Endothelial cell of umbilical vein (primary cell): Measurements from ENCODE around the gene SOX9. TPM values are rescaled to one million over a fixed set of nuclear protein-coding genes. Genes with fewer than 3 reads are reported as not detected.

Experiments
- BruUV-seq: library from RNA; stranded (reverse); fragments of 400-500 nt; replicated peaks from 2 replicates; lab custom pipeline; 2021; lab: Mats Ljungman, UMichigan
- CTCF ChIA-PET: fragments of 300-600, 350-600 bp; sonication (Branson Sonifier 250); formaldehyde crosslinking; loops from one replicate; lab custom pipeline; 2021; ENCODE audit warnings: antibody characterized with exemption, inconsistent platforms; lab: Charles Lee
- POLR2A ChIA-PET: fragments of 300-600, 350-600 bp; sonication (Branson Sonifier 250); formaldehyde crosslinking; loops from one replicate; lab custom pipeline; 2021; ENCODE audit warnings: antibody characterized with exemption, inconsistent platforms; lab: Charles Lee
- DNase-seq: peaks from one replicate; pipeline ENCODE4 v3.0.0-alpha.2; 2011; ENCODE audit warnings: low read depth, low spot score
- FAIRE-seq: peaks from 2 replicates; lab custom pipeline; 2011; peaks lifted over from hg19 to GRCh38; lab: Jason Lieb, UNC
- H2AFZ ChIP-seq: 2 replicates; pipeline ENCODE4 v1.6.0; 2012; ENCODE audit warnings: low read depth, low read length, control low read depth, inconsistent platforms
- H3K27ac ChIP-seq: 2 replicates; pipeline ENCODE4 v1.5.1; 2011; ENCODE audit warnings: low read depth, mild to moderate bottlenecking, control low read depth, low read length, moderate library complexity; ENCODE audit not compliant: insufficient read depth
- H3K27me3 ChIP-seq, 2 experiments: 2 replicates each; pipeline versions ENCODE4 v1.6.0 to v1.6.1; 2011; ENCODE audit warnings: low read length in 2 of 2, mixed read lengths in 1 of 2; ENCODE audit not compliant: control insufficient read depth in 2 of 2, insufficient read depth in 2 of 2
- H3K36me3 ChIP-seq, 2 experiments: 2 replicates in 1 of 2; 3 replicates in 1 of 2; pipeline ENCODE4 v1.5.1; 2011; ENCODE audit warnings: low read length in 2 of 2, mild to moderate bottlenecking in 1 of 2, moderate library complexity in 1 of 2; ENCODE audit not compliant: control insufficient read depth in 2 of 2, insufficient read depth in 2 of 2; ENCODE audit errors: extremely low read depth in 1 of 2
- H3K4me1 ChIP-seq: 3 replicates; pipeline ENCODE4 v1.5.1; 2011; ENCODE audit warnings: mild to moderate bottlenecking, low read length; ENCODE audit not compliant: control insufficient read depth, insufficient read depth; ENCODE audit errors: extremely low read depth
- H3K4me2 ChIP-seq: 2 replicates; pipeline ENCODE4 v1.6.1; 2011; ENCODE audit warnings: low read length, control low read depth, mixed read lengths; ENCODE audit not compliant: insufficient read depth
- H3K4me3 ChIP-seq, 3 experiments: fragments of 200-600 bp in 1 of 3; sonication (generic), shearing (Covaris generic) in 1 of 3; replicated peaks in 1 of 3; 2 replicates each; pipeline ENCODE4 v1.5.1; 2011 to 2016; ENCODE audit warnings: control low read depth in 3 of 3, low read length in 3 of 3, mild to moderate bottlenecking in 2 of 3, inconsistent platforms in 1 of 3, low read depth in 1 of 3, moderate library complexity in 1 of 3; ENCODE audit not compliant: insufficient read depth in 1 of 3
- H3K79me2 ChIP-seq: 2 replicates; pipeline ENCODE4 v1.6.0; 2012; ENCODE audit warnings: low read length, inconsistent platforms; ENCODE audit not compliant: control insufficient read depth, insufficient read depth
- H3K9ac ChIP-seq: replicated peaks from 2 replicates; pipeline ENCODE3; 2011; ENCODE audit warnings: low read length, control low read depth; ENCODE audit not compliant: insufficient read depth; ENCODE audit errors: extremely low read depth
- H3K9me1 ChIP-seq: replicated peaks from 3 replicates; pipeline ENCODE4 v1.6.0; 2011; ENCODE audit warnings: mild to moderate bottlenecking, low read length; ENCODE audit not compliant: control insufficient read depth, insufficient read depth; ENCODE audit errors: extremely low read depth
- H3K9me3 ChIP-seq: replicated peaks from 2 replicates; pipeline ENCODE4 v1.5.1; 2012; ENCODE audit warnings: low read length, inconsistent platforms; ENCODE audit not compliant: control insufficient read depth, insufficient read depth
- H4K20me1 ChIP-seq: replicated peaks from 2 replicates; pipeline ENCODE3; 2011; ENCODE audit warnings: mild to moderate bottlenecking, low read length; ENCODE audit not compliant: control insufficient read depth, insufficient read depth; ENCODE audit errors: extremely low read depth
- CTCF ChIP-seq, 2 donors: IDR thresholded peaks; 1 replicate in 1 of 2; 2 replicates in 1 of 2; pipeline ENCODE4 v1.5.1; 2011; ENCODE audit warnings: low read length in 2 of 2, mild to moderate bottlenecking in 2 of 2, moderate library complexity in 2 of 2, control low read depth in 1 of 2, inconsistent platforms in 1 of 2, low read depth in 1 of 2; ENCODE audit not compliant: insufficient read depth in 1 of 2; ENCODE audit errors: extremely low read depth in 1 of 2
- GATA2 ChIP-seq: IDR thresholded peaks from 2 replicates; pipeline ENCODE4 v1.7.0; 2011; ENCODE audit warnings: low read depth, mild to moderate bottlenecking, moderate library complexity, mixed read lengths, low read length; ENCODE audit not compliant: insufficient read length, insufficient read depth
- MYC ChIP-seq: IDR thresholded peaks from one replicate; pipeline ENCODE4 v1.6.1; 2011; ENCODE audit warnings: mild to moderate bottlenecking, low read depth, low read length
- dilution Hi-C: fragments of 300-500 bp; cut with MboI; formaldehyde crosslinking; loops from one replicate; pipeline ENCODE4 v1.15.0; 2019; ENCODE audit warnings: low sequenced_read_pairs; ENCODE audit not compliant: extremely low pct_ligation_motif_present
- intact Hi-C: fragments of 100-400 bp; cut with micrococcal nuclease; formaldehyde crosslinking; loops from one replicate; pipeline ENCODE4 v1.10.0; 2022
- polyA plus RNA-seq, 4 experiments: library from polyadenylated mRNA; depleted of rRNA in 3 of 4; stranded (reverse) in 3 of 4; unstranded in 1 of 4; fragments of >200 nt; gene quantifications; 2 replicates each; pipeline versions ENCODE4 v1.2.1 to v1.2.3, GENCODE V29; 2011 to 2012; ENCODE audit warnings: missing spikeins in 1 of 4
- total RNA-seq: library from RNA; stranded (reverse); gene quantifications from 2 replicates; pipeline ENCODE4 v1.2.3, GENCODE V29; 2021

Gene SOX9
- total and polyA plus RNA-seq, 2 donors (not counting 3 experiments of a cell fraction or from before 2014, with no cell fraction given): not detected

- H3K4me1 ChIP-seq: no peaks in the 10 kb centered on the region
- no peaks in the 10 kb centered on the region for H3K27me3 ChIP-seq
- H3K9me1 ChIP-seq: no peaks in the 10 kb centered on the region
- TF ChIP-seq GATA2: no peak
- TF ChIP-seq MYC: no peak
- H4K20me1 ChIP-seq: no peaks in the 10 kb centered on the region
- DNase-seq (no peak), FAIRE-seq (no peak)
- intact Hi-C loops (no loop called here), dilution Hi-C loops (no loop called here)
- no peaks in the 10 kb centered on the region for H3K36me3 ChIP-seq
- CTCF ChIA-PET: no interaction called here
- no peak overlapping the region for H3K4me2 ChIP-seq
- no peak overlapping the region for H3K27ac ChIP-seq
- H3K4me3 ChIP-seq: no peak overlapping the region
- POLR2A ChIA-PET: no interaction called here
- H3K79me2 ChIP-seq: no peaks in the 10 kb centered on the region
- no TSS peak for BruUV-seq
- no peak overlapping the region for H3K9ac ChIP-seq
- H2AFZ ChIP-seq: no peak overlapping the region
- no peaks in the 10 kb centered on the region for H3K9me3 ChIP-seq
These were observed 14.9 kb downstream of the SOX9 start for GRCh38 chr17:72135546-72136325.

GRCh38 chr17:72136692-72137091, 15.9 kb downstream of the SOX9 start:
- BruUV-seq: no TSS peak
- POLR2A ChIA-PET: no interaction called here

More at GRCh38 chr17:72136692-72137091, 15.9 kb downstream of the SOX9 start:
- Histone ChIP-seq H3K4me1 (no peaks in the 10 kb centered on the region), H3K4me3 (no peak overlapping the region), H3K27me3 (no peaks in the 10 kb centered on the region), H3K79me2 (no peaks in the 10 kb centered on the region), H3K27ac (no peak overlapping the region), H2AFZ (no peak overlapping the region), H4K20me1 (no peaks in the 10 kb centered on the region), H3K9ac (no peak overlapping the region), H3K9me3 (no peaks in the 10 kb centered on the region), H3K36me3 (no peaks in the 10 kb centered on the region), H3K4me2 (no peak overlapping the region), H3K9me1 (no peaks in the 10 kb centered on the region)
- CTCF ChIA-PET: no interaction called here
- FAIRE-seq (no peak), DNase-seq (no peak)
- intact Hi-C loops: no loop called here
- dilution Hi-C loops: no loop called here
- TF ChIP-seq CTCF (IDR thresholded peaks at IDR 0.05; ENCODE audit: extremely low read depth in 1 of 2, insufficient read depth in 1 of 2, low read depth in 1 of 2, low read length in 2 of 2): no peak
